Astrocyte (in vitro differentiated cells and primary cell): ENCODE measurements around the gene GAB2.

ENCODE experiments used
- EZH2 ChIP-seq: IDR thresholded peaks from 2 replicates; pipeline ENCODE4 v1.6.1; 2012; ENCODE audit warnings: mild to moderate bottlenecking, low read length, inconsistent platforms; ENCODE audit not compliant: insufficient read depth
- TF ChIP-seq, protein P1 (sequence below): IDR thresholded peaks from 2 replicates; pipeline ENCODE4 v1.5.1; 2011; ENCODE audit warnings: low read depth, mild to moderate bottlenecking, inconsistent platforms, low read length, moderate library complexity; ENCODE audit not compliant: insufficient read depth

GRCh38 chr11:78200061-78200460, 217.6 kb downstream of the GAB2 start:
- TF ChIP-seq, protein P1, sequence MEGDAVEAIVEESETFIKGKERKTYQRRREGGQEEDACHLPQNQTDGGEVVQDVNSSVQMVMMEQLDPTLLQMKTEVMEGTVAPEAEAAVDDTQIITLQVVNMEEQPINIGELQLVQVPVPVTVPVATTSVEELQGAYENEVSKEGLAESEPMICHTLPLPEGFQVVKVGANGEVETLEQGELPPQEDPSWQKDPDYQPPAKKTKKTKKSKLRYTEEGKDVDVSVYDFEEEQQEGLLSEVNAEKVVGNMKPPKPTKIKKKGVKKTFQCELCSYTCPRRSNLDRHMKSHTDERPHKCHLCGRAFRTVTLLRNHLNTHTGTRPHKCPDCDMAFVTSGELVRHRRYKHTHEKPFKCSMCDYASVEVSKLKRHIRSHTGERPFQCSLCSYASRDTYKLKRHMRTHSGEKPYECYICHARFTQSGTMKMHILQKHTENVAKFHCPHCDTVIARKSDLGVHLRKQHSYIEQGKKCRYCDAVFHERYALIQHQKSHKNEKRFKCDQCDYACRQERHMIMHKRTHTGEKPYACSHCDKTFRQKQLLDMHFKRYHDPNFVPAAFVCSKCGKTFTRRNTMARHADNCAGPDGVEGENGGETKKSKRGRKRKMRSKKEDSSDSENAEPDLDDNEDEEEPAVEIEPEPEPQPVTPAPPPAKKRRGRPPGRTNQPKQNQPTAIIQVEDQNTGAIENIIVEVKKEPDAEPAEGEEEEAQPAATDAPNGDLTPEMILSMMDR, result no peak
- TF ChIP-seq EZH2, result no peak
